ENCODE data around the gene AICDA.

DNA sequence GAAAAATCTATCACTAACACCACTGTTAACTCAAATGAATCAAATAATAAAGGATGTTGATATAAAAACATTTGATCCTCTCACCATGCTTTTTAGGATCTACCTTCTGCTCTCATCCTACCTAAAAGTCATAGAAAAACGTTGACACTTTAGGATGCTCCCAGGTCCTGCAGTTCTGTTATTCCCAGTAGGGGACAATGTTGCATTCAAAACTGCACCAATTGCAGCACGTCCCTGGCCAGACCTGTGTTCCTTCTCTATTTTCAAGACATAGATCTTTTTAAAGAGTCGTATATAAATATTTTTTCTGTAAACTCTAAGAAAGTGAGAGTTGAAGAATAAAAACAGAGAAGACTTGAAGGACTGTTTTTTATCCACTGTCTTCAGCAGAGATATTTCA lies 8.8 kb downstream of the AICDA start:
- TF ChIP-seq CTCF (IDR thresholded peaks at IDR 0.05) (no peak), POLR2A (IDR thresholded peaks at IDR 0.05) (no peak)
